Stimulated activated CD4-positive, alpha-beta T cell treated with anti-CD3 and anti-CD28 coated beads, Interleukin-4, amount 100 ng/mL, for 1 hour (primary cell): ENCODE measurements around the gene SLC6A9.

Experiments used
- DNase-seq: peaks from one replicate; pipeline ENCODE4 v3.0.0-alpha.2; 2020

Gene SLC6A9

GRCh38 chr1:43981636-43982035, 49.6 kb downstream of the SLC6A9 start:
- DNase-seq, result no peak

GRCh38 chr1:43981135-43981491, 50.1 kb downstream of the SLC6A9 start:
- DNase-seq, result no peak

GRCh38 chr1:43980255-43981134, 50.8 kb downstream of the SLC6A9 start:
- no peak for DNase-seq

GRCh38 chr1:43979528-43980254, 51.6 kb downstream of the SLC6A9 start:
- peak; percentile 34 for DNase-seq

GRCh38 chr1:43979261-43979527, 52.1 kb downstream of the SLC6A9 start:
- no peak for DNase-seq

GRCh38 chr1:43978551-43979260, 52.6 kb downstream of the SLC6A9 start, which contains the start of gene B4GALT2:
Gene B4GALT2 (plus strand): TSS chr1:43979210. CDS start chr1:43981161, 1,951 bp downstream.
- DNase-seq, result peak; percentile 50

GRCh38 chr1:43978264-43978550, 53.1 kb downstream of the SLC6A9 start:
- DNase-seq, result no peak

GRCh38 chr1:43977376-43978263, 53.6 kb downstream of the SLC6A9 start:
- DNase-seq, result no peak

GRCh38 chr1:43976890-43977289, 54.4 kb downstream of the SLC6A9 start:
- DNase-seq, result no peak

GRCh38 chr1:43976045-43976444, 55.2 kb downstream of the SLC6A9 start:
- no peak for DNase-seq

- DNase-seq, result peak; percentile 24
These were observed 55.9 kb downstream of the SLC6A9 start for GRCh38 chr1:43975249-43975961.

- DNase-seq, result peak; percentile 98
These were observed 56.6 kb downstream of the SLC6A9 start, which contains the start of gene ATP6V0B for GRCh38 chr1:43974443-43975248. Gene ATP6V0B (plus strand): TSS chr1:43974960. CDS start chr1:43975041, 81 bp downstream.

GRCh38 chr1:43973981-43974442, 57.2 kb downstream of the SLC6A9 start:
- DNase-seq, result no peak

GRCh38 chr1:43971336-43971980, 59.8 kb downstream of the SLC6A9 start:
- no peak for DNase-seq

GRCh38 chr1:43970911-43971310, 60.4 kb downstream of the SLC6A9 start:
- no peak for DNase-seq

- DNase-seq, result no peak
These were observed 60.8 kb downstream of the SLC6A9 start for GRCh38 chr1:43970502-43970901.

GRCh38 chr1:43969746-43970466, 61.4 kb downstream of the SLC6A9 start, which contains the start of gene DPH2:
Gene DPH2 (plus strand): TSS chr1:43970010. CDS start chr1:43970176, 166 bp downstream.
- peak; percentile 95 for DNase-seq

- DNase-seq, result no peak
These were observed 61.9 kb downstream of the SLC6A9 start for GRCh38 chr1:43969416-43969745.

GRCh38 chr1:43968348-43968948, 62.8 kb downstream of the SLC6A9 start:
- DNase-seq, result no peak
